TTC549 (cell line): ENCODE results near the gene LMO7.

ENCODE experiments used
- FAIRE-seq: peaks from 2 replicates; lab custom pipeline; 2012; peaks lifted over from hg19 to GRCh38; lab: Jason Lieb, UNC

Gene LMO7

DNA sequence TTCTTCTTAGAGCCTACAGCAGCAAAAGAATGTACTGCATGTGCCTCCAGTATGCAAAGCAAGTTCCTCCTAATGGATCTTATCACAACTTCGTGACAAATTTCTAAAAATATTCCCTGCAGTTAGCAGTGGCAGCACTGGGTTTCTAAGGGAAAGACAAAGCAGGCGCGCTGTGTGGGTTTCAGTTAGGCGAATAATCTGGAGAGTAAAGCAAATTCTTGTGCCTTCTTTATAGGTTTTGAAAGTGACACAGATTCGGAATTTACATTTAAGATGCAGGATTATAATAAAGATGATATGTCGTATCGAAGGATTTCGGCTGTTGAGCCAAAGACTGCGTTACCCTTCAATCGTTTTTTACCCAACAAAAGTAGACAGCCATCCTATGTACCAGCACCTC lies 167.9 kb downstream of the LMO7 start:
- FAIRE-seq = no peak

DNA sequence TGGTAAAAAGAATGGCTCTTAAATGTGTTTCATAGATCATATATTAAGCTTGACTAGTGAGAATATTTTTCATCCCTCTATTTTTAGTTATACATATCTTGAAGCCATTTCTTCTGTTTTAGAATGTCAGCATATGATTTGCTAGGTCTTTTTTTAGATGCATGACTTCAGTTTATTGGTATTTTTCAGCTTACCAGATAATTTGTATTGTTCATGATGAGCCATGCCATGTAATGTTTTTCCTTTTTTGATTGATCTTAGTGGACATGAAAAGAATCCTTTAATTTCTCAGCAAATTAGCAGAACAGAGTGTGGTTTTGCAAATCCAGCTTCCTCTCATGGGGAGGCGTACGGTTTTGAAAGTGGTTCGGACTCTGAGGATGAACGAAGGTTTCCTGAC lies 168.5 kb downstream of the LMO7 start:
- FAIRE-seq = no peak

DNA sequence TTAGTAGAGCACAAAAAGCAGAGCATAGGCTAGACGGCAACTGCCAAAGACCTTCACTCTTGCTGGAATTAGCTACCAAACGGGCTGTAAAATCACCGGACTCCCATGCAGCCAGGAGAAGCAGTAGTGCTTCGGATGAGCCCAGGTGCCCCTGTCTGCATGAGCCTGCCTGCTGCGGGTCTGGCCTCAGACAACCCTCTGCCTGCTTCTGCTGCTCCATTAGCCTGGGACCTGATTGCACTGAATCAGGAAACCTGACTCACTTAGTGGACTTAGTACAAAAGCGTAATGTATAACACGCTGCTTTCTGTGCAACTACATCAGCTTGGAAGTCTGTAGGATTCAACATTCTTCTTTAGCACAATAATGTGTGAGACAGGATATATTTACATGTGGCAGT lies 170.0 kb downstream of the LMO7 start:
- FAIRE-seq = no peak

DNA sequence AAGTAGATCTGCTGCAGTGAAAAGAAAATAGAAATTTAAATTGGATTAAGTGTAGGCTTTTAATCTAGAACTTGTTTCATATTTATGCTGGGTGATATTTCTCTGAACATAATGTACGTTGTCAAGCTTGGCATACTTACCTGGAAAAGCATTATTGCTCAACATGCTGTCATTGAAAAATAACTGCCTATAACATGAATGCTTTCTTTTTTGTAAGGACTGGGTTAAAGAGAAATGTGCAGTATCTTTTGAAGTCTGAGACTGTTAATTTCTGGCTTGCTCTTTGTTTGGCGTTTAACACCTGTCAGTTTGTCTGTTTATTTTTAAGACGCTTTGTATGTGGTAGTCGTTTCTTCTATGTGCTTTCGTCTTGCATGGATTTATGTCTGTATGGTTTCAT lies 175.2 kb downstream of the LMO7 start:
- no peak for FAIRE-seq

DNA sequence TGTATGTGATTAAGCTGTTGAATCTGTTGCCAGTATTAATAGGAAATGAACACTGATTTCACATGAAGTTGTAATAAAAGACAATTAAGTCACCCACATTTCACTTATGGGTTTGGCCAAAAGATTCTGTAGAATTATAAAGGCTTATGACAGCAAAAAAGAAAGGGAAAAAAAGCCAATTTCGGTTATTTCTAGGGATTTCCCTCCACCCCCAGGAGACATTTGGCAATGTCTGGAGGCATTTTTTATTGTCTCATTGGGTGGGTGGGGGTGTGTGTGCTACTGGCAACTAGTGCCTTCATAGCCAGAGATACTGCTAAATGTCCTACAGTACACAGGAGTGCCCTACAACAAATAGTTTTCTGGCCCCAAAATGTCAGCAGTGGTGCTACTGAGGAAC lies 175.7 kb downstream of the LMO7 start:
- no peak for FAIRE-seq

DNA sequence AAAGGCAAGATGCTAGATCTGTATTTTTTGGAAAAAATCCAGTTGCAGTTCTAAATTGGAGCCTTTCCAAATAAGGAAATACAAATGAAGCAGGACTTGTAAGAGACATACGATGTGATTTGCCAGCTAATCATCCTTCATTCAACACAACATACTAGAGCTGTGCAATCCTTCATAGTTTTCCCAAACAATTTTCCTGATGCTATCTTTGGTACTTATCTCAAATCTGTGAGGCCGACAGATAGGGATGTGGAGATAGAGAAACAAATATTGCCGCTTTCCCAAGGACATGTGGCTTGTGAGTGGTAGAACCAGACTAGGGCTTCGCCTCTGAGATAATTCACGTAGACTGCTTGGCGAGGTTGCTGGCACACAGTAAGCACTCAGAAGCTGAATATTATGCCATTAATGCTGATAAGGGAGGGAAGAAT lies 176.6 kb downstream of the LMO7 start:
- FAIRE-seq = no peak

DNA sequence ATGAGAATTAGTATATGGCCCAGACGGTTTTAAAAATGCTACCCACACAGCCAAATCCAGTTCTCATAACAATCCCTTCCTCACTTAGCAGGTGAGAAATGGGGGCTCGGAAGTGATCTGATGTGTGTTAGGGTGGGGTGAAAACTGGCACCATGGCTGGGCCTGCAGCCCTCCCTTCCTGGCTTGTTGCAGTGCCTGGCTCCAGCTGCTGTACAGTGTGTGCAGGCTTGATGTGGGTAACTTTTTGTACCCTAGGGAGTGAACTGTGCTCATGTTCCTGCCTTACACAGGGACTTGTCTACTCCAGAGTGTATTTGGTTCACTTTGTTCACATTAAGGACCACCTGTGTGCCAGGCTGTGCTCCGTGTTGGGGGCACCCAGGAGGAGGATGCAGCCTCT lies 177.2 kb downstream of the LMO7 start:
- FAIRE-seq = no peak

DNA sequence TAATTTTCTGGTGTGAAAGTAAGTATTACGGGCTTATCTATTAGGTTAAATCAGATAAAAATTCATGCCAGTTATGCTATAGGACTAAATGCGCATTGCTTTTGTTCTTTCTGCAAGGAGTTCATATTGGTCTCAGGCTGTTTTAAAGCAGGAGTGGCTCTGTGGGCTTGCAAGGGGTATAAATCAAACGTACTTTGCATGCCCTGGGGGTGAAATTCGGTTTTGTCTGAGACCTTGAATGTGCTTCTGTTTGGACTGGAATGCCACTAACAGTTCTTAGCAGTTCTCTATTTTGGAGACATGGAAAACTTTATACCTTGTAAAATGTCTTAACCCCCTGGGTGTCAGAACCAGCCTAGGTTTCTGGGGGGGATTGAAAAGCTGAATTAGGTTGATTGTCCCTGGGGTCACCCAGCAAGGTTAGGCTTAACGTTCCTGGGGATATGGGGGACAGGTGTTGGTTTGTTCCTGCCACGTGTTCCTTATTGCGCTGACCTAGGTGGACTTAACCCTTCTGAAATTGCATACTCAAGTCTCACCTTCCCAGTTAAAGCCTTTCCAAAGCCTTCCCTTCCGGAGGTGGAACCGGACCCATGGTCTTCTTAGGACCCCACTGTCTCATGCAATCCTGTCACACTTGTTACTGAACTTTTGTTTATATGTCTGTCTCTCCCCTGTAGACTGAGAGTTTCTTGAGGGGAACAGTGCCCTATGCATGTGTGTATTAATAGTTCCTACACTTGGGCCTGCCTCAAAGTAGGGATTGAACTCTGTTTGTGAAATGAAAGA lies 182.2 kb downstream of the LMO7 start:
- no peak for FAIRE-seq

DNA sequence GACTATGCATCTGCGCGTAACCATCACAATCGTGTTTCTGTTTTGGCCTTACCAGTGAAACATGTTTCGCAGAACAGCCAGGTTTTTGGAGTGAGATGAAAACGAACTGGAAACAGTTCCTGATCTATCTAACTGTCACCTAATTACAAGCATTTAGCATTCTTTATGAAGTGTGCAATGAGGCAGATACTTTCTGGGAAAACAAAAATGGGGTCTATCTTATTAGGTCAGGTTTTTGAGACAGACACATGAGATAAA lies 182.8 kb downstream of the LMO7 start:
- no peak for FAIRE-seq

DNA sequence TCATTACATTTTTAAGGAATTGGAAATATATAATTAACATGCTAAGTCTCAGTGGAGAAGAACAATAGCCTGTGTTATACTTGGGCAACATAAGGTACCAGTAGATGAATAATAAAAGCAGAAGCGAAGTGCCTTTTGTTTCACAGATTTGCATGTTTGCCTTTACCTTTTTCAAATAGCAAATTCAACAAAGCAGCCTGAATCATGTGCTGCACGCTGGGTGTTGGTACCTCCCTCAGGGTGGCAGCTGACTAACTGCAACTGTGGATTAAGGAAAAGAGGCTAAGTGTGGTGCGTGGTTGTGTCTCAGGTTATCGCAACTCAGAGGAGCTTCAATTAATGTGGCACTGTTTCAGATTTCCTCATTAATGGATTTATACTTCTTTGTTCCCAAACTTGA lies 189.0 kb downstream of the LMO7 start:
- no peak for FAIRE-seq

DNA sequence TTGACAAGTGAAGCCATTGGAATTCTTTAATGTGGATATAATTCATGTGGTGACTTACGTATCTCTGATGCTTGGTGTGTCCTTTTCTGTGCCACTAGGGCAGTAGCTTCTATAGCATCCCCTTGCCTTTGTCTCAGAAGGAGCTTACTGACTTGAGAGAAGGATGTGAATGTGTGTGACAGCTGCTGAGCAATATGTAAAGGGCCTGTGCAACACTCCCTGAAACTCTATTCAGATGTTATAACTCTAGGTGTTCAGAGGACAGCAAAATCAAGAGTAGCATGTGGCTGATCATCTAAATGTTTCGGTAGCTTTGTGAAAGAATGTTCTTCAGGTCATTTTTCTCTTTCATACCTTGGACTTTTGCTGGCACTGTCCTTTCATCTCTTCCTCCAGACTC lies 189.5 kb downstream of the LMO7 start:
- no peak for FAIRE-seq

DNA sequence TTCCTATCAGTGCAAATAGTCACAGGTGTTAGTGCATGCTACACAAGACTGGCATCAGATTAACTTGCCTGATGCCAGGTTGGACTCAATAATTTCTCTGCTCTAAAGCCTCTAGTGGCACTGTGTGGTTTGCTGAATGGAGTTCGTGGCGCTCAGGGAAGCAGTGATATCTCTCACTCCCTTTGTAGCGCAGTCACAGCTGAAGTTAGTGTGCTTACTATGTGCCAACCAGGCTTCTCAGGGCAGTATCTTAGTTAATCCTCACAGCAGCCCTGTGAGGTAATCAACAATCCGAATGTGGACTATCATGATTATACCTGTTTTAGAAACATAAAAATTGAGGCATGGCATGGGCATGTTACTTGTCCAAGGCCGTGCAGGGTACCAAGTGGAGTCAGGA lies 190.3 kb downstream of the LMO7 start:
- no peak for FAIRE-seq

DNA sequence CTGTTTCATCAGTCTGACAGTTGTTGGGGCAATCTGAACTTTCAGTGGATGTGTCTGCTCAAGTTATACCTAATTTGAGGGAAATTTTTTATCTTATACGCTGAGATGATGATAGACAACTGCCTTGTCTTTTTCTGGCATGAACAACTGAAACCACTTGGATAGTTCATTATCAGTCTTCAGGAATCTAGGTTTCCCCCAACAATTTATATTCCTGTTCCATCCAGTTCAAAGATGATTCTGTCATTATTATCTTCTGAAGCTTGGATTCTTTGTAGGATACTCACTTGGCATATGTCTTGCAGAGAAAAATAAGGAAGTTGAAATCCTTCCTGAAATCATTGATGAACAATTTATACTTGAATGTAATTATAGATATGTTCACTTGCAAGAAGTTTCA lies 193.7 kb downstream of the LMO7 start:
- FAIRE-seq = no peak

DNA sequence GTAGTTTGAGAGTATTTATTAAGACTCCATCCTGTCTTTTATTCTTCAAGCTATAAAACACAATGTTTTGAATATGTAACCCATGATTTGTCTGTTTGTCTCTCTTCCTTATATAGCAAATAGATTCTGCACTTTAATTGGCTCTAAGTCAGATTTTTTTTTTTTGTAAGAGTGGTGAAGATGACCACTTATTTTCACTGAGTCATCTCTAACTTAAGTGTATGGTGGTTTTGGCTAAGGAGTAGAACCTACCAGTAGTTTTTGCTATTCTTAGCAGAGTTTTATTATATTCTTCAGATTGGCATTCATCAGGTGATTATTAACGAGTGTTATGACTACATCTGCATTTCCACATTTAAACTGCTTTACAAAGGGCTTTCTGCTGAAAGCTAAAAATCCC lies 194.7 kb downstream of the LMO7 start:
- no peak for FAIRE-seq

DNA sequence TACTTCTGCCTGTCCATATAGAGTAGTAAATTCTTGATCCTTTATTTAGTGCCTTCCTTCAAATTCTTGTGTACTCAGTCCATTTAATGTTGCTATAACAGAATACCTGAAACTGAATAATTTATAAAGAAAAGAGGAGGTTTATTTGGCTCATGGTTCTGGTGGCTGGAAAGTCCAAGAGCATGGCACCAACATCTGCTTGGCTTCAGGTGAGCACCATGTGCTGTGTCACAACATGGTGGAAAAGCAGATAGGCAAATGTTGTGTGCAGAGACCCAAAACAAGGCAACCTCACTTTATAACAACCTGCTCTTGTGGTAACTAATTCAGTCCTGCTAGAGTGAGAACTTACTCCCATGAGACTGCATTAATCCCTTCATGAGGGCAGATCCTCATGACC lies 195.3 kb downstream of the LMO7 start:
- no peak for FAIRE-seq

DNA sequence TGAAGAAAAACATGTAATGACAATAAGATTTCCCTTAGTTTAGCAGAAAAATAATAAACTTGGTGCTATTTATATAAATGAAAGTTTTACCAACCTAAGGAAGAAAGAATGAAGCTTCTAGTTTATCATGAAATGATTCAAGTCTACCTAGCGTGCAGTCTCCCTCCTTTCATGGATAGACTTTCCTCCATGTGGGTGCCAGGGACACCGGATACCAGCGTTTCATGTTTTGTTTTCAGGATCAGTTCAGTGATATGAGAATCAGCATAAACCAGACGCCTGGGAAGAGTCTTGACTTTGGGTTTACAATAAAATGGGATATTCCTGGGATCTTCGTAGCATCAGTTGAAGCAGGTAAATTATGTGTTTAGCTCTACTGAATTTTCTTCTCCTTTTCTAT lies 196.7 kb downstream of the LMO7 start:
- no peak for FAIRE-seq

DNA sequence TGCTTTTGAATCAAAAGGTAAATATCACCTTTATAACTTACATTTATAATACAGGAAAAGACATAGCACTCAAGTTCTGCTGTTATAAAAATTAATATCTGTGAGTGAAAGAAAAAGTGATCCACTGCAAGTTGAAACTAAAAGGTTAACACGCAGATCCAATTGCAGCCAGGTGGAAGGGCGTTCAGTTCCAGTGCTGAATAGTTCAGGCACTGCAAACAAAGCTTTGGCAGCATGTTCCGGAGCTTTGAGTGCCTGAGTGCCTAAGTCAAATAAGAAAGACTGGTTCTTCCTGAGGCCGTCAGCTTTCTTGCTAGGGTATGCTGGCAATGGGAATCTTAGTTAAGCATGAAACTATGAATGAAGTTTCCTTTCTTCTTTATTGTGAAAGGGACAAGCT lies 200.3 kb downstream of the LMO7 start:
- no peak for FAIRE-seq

DNA sequence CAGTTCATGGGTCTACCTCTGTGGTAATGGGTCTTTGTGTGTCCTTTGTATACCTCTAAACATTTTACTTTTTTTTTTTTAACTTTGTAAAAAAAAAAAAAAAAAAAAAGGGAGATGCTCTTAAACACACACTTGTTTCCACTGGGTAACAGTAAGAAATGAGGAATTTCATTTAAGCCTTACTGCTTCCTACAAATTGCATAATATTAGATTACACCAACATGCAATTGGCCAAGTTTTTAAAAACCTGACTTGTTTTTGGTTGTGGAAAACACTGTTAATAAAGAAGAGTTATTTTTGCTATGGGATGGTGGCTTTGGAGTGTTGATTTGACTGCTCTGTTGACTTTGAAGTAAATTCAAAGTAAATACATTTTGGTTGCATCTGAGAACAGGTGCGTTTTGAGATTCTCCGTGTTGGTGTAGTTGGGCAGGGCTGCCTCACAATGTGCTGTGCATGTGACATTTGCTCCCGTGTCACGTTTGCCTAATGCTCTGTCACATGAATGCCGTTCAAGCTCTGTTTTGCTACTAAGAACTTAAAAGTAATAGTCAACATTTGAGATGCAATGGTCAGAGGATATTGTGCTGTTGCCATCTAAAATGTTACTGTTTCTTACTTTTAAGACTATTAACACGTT lies 202.4 kb downstream of the LMO7 start:
- no peak for FAIRE-seq

DNA sequence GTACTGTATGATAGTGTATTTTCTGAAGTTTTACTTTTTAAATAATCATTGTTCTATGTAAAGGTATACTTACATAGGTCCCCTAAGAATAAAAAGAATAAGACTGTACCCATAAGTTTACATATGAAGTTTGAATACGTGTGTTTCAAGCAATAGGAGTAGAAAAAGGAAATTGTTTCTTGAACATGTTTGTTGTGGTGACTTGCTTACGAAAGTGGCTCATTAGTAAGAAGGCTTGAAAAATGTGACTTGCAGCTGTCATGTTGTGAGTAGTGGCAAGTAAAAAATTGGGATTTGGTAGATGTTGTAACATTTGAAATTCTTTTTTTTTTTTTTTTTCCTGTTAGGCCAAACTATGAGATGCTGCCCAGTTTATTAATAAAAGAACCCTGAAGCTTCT lies 203.3 kb downstream of the LMO7 start:
- no peak for FAIRE-seq

DNA sequence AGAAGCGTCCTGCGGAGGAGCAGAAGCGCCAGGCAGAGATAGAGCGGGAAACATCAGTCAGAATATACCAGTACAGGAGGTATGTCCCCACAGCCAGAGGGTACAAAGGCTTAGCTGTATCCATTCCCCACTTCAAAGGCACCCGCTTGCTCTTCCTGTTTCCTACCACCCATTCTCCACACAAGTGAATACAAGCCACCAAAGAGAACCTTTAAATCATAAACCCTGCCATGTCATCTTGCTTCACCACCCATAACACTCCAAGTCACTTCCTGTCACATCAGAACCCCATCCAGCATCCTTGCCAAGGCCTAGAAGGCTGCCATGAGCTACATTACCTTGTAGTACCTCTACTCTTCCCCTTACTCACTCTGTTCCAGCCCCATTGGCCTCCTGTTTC lies 205.8 kb downstream of the LMO7 start:
- no peak for FAIRE-seq

DNA sequence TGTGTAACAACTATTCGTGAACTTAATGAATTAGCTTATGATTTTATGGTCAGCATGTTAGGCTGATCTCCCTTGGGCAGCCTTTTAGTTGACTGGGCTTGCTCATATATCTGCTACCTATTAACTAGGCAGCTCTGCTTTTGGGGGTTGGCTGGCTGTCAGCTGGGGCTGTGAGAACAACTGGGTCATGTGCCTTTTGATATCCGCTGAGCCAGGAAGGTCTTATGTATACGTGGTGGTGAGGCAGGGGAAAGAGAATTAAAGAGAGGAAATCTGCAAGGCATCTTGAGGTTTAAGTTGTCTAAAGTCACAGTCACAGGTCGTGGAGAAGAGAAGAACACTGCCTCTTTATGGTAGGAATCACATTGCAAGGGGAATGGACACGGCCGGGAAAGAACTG lies 206.9 kb downstream of the LMO7 start:
- no peak for FAIRE-seq

DNA sequence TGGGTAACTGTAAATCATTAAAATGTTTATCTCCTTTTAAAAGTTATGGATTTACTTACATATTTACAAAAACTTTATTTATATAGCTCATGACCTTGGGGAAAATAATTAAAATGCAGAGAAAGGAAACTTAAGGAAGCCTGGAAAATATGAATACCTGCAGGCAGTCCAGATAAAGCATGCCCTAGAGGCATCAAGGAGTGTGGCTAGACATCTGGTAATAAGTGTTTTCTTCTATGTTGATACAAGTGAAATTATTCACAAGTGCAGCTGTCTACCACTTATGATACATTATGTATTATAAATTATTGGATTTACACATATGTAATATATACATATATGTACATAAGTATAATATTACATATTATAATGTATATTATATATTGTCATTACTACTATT lies 207.9 kb downstream of the LMO7 start:
- no peak for FAIRE-seq

DNA sequence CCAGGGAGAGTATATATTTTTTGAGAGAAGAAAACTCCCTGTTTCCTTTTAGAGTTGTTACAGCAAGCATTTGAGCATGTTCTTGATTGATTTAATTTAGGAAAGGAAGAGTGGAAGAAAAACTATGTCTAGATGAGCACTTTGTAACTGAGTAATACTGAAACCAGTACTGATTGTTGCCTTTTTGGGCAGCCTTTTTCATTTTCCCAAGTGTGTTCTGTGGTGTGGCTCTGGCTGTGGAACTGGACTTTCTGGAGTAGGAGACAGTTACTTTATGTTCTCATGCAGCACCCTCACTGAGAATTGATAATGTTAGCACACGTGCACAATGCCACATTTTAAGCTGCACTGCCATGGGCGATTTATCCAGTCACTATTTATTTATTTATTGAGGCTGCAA lies 211.5 kb downstream of the LMO7 start:
- no peak for FAIRE-seq

DNA sequence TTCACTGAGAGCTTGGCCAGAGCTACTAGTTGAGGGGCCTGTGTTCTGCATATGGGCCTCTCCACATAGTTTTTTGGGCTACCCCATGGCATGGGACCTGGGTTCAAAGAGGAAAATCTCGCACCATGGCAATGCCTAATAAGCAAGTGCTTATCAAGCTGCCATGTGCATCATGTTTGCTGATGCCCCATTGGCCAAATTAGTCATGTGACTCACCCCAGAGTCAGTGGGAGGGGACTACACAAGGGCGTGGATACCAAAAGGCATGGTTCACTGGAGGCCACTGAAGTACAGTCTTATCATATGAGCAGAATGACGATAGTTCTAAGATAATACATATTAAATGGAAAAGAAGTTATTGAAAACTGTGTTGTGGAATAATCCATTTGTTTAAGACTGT lies 214.8 kb downstream of the LMO7 start:
- FAIRE-seq = no peak

DNA sequence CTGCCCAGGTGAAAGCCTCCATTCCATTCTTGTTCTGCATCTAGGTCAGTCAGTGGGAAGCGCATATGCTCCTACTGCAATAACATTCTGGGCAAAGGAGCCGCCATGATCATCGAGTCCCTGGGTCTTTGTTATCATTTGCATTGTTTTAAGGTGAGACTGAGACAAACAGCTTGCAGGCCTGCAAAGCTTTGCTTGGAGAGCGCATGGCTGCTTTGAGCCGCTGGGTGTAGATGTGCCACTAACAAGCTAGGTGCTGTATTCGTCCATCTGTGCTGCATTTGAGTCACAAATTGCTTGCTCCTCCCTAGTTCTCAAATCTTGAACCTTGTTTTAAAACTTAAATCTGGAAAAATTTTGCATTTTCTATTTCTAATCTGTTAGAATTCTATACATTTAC lies 219.1 kb downstream of the LMO7 start:
- FAIRE-seq = no peak
